ENCODE data around the gene SETBP1.

Gene SETBP1

DNA sequence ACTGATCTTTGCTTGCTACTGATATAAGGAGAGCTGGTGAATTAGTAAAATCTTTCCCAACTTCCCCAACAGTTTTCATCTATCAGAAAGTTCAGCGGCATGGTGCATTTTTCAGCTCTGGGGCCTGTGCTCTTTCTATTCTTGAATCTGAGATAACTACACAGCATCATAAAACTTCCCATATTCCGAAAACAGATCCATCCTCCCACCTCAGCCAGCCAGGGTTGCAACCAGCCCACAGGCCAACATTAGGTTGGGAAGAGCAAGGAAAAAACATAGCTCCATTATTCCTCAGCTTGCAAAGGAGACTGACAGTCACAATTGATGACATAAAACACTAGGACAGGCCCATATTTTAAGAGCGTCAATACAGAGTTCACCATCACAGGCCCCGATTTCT is 297.2 kb downstream of the SETBP1 start:
- Histone ChIP-seq H3K18ac (ENCODE audit: low read length) (no peak overlapping the region), H2BK15ac (ENCODE audit: low read length) (no peak overlapping the region), H3K14ac (ENCODE audit: low read length) (no peak overlapping the region), H2BK120ac (ENCODE audit: low read depth, low read length) (no peak overlapping the region), H3K4ac (ENCODE audit: low read length) (no peak overlapping the region), H2AK5ac (ENCODE audit: low read depth, low read length) (no peak overlapping the region), H3K4me1 (ENCODE audit: control insufficient read depth in 2 of 2, insufficient read depth in 1 of 2, low read depth in 1 of 2, low read length in 2 of 2) (peaks cover 0 to 4% of the 10 kb centered on the region in 2 donors), H2BK5ac (ENCODE audit: low read length) (no peak overlapping the region), H4K8ac (ENCODE audit: low read depth, low read length) (no peak overlapping the region), H3K27ac (replicated peaks; ENCODE audit: low read length) (no peak overlapping the region), H3K4me2 (ENCODE audit: insufficient read depth, low read length, poor library complexity, severe bottlenecking) (no peak overlapping the region), H3K79me1 (ENCODE audit: low read depth, low read length) (no peaks in the 10 kb centered on the region), H3K9ac (ENCODE audit: low read depth, low read length, poor library complexity) (no peak overlapping the region), H4K91ac (ENCODE audit: low read depth, low read length, poor library complexity) (no peak overlapping the region), H3K9me3 (replicated peaks in 1 of 2; ENCODE audit: control insufficient read depth in 2 of 2, insufficient read depth in 1 of 2, low read depth in 1 of 2, low read length in 2 of 2) (no peaks in the 10 kb centered on the region), H3K23ac (ENCODE audit: low read depth, low read length, poor library complexity) (no peak overlapping the region), H2BK12ac (ENCODE audit: low read length) (no peak overlapping the region), H2AFZ (ENCODE audit: low read length) (no peak overlapping the region), H3K27me3 (ENCODE audit: control insufficient read depth in 3 of 3, insufficient read depth in 3 of 3, low read depth in 1 of 3, low read length in 3 of 3) (no peaks in the 10 kb centered on the region), H3K36me3 (replicated peaks in 1 of 2; ENCODE audit: control insufficient read depth in 2 of 2, insufficient read depth in 2 of 2, low read length in 2 of 2) (no peaks in the 10 kb centered on the region), H3K4me3 (ENCODE audit: low read length in 2 of 2) (no peak overlapping the region)
- no CpG with 5 or more reads among the region's 4 CpGs for WGBS, 2 donors (ENCODE audit: extremely low coverage in 2 of 2, insufficient read length in 2 of 2, insufficient replicate concordance in 1 of 2)
- DNase-seq (ENCODE audit: low spot score) = no peak

DNA sequence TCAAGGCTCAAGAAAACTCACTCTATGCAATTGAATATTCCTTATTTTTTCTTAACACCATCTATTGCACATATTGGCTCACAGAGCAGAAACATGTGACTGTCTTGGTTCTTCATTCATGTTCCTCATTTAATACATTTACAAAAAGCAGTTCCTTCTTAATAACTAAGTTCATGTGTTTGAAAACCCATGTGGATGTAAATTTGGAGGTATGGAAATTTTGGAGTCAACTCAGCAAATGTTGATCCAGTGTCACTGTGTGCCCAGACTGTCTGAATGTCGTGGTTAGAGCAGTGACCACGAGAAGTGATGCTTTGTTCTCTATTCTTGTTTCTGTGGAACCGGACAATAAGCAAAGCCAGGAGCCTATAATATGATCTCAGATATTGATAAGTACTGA is 299.1 kb downstream of the SETBP1 start:
- no peaks in the 10 kb centered on the region for H3K79me1 ChIP-seq (ENCODE audit: low read depth, low read length)
- H4K91ac ChIP-seq (ENCODE audit: low read depth, low read length, poor library complexity) = no peak overlapping the region
- H3K18ac ChIP-seq (ENCODE audit: low read length) = no peak overlapping the region
- no peak overlapping the region for H4K8ac ChIP-seq (ENCODE audit: low read depth, low read length)
- no peak overlapping the region for H3K4ac ChIP-seq (ENCODE audit: low read length)
- H2BK15ac ChIP-seq (ENCODE audit: low read length) = no peak overlapping the region
- no peak overlapping the region for H3K23ac ChIP-seq (ENCODE audit: low read depth, low read length, poor library complexity)
- no peak overlapping the region for H3K27ac ChIP-seq (replicated peaks; ENCODE audit: low read length)
- H2AFZ ChIP-seq (ENCODE audit: low read length) = no peak overlapping the region
- no CpG with 5 or more reads among the region's 3 CpGs for WGBS, 2 donors (ENCODE audit: extremely low coverage in 2 of 2, insufficient read length in 2 of 2, insufficient replicate concordance in 1 of 2)
- no peak overlapping the region for H3K9ac ChIP-seq (ENCODE audit: low read depth, low read length, poor library complexity)
- no peak overlapping the region for H3K4me3 ChIP-seq (ENCODE audit: low read length in 2 of 2)
- no peak overlapping the region for H2BK5ac ChIP-seq (ENCODE audit: low read length)
- H3K36me3 ChIP-seq (replicated peaks in 1 of 2; ENCODE audit: control insufficient read depth in 2 of 2, insufficient read depth in 2 of 2, low read length in 2 of 2) = no peaks in the 10 kb centered on the region
- no peak overlapping the region for H3K14ac ChIP-seq (ENCODE audit: low read length)
- H2BK120ac ChIP-seq (ENCODE audit: low read depth, low read length) = no peak overlapping the region
- no peaks in the 10 kb centered on the region for H3K27me3 ChIP-seq (ENCODE audit: control insufficient read depth in 3 of 3, insufficient read depth in 3 of 3, low read depth in 1 of 3, low read length in 3 of 3)
- H3K4me2 ChIP-seq (ENCODE audit: insufficient read depth, low read length, poor library complexity, severe bottlenecking) = no peak overlapping the region
- DNase-seq (ENCODE audit: low spot score) = no peak
- no peaks in the 10 kb centered on the region for H3K4me1 ChIP-seq (ENCODE audit: control insufficient read depth in 2 of 2, insufficient read depth in 1 of 2, low read depth in 1 of 2, low read length in 2 of 2)
- no peak overlapping the region for H2BK12ac ChIP-seq (ENCODE audit: low read length)
- H2AK5ac ChIP-seq (ENCODE audit: low read depth, low read length) = no peak overlapping the region
- no peaks in the 10 kb centered on the region for H3K9me3 ChIP-seq (replicated peaks in 1 of 2; ENCODE audit: control insufficient read depth in 2 of 2, insufficient read depth in 1 of 2, low read depth in 1 of 2, low read length in 2 of 2)

DNA sequence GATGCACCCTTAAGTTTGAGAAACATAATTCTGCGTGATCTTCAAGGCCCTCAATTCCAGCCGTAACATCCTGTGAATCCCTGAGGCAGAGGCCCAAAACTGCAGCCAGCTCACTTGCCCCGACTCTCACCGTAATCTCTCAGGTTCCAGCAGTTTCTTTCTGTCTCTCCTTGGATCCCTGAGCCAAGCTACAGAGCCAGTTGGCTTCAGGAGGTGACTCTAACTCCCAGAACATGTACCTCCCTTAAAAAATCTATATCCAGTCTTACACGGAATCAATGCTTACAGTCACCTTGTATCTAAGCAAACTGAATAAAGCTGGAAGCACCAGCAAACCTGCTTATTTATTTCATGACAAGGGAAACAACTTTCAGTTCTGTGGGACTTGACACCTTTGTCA is 300.4 kb downstream of the SETBP1 start:
- H3K14ac ChIP-seq (ENCODE audit: low read length) = no peak overlapping the region
- WGBS, 2 donors (ENCODE audit: extremely low coverage in 2 of 2, insufficient read length in 2 of 2, insufficient replicate concordance in 1 of 2) = no CpG with 5 or more reads among the region's 5 CpGs
- no peak overlapping the region for H2AK5ac ChIP-seq (ENCODE audit: low read depth, low read length)
- no peak overlapping the region for H2BK12ac ChIP-seq (ENCODE audit: low read length)
- no peak overlapping the region for H2BK15ac ChIP-seq (ENCODE audit: low read length)
- no peak overlapping the region for H3K4me2 ChIP-seq (ENCODE audit: insufficient read depth, low read length, poor library complexity, severe bottlenecking)
- H4K91ac ChIP-seq (ENCODE audit: low read depth, low read length, poor library complexity) = no peak overlapping the region
- H3K36me3 ChIP-seq (replicated peaks in 1 of 2; ENCODE audit: control insufficient read depth in 2 of 2, insufficient read depth in 2 of 2, low read length in 2 of 2) = no peaks in the 10 kb centered on the region
- H4K8ac ChIP-seq (ENCODE audit: low read depth, low read length) = no peak overlapping the region
- H3K18ac ChIP-seq (ENCODE audit: low read length) = no peak overlapping the region
- no peak overlapping the region for H2BK5ac ChIP-seq (ENCODE audit: low read length)
- H3K4ac ChIP-seq (ENCODE audit: low read length) = no peak overlapping the region
- no peak overlapping the region for H3K27ac ChIP-seq (replicated peaks; ENCODE audit: low read length)
- H3K9me3 ChIP-seq (replicated peaks in 1 of 2; ENCODE audit: control insufficient read depth in 2 of 2, insufficient read depth in 1 of 2, low read depth in 1 of 2, low read length in 2 of 2) = no peaks in the 10 kb centered on the region
- no peaks in the 10 kb centered on the region for H3K4me1 ChIP-seq (ENCODE audit: control insufficient read depth in 2 of 2, insufficient read depth in 1 of 2, low read depth in 1 of 2, low read length in 2 of 2)
- no peak overlapping the region for H2AFZ ChIP-seq (ENCODE audit: low read length)
- H2BK120ac ChIP-seq (ENCODE audit: low read depth, low read length) = no peak overlapping the region
- DNase-seq (ENCODE audit: low spot score) = no peak
- no peaks in the 10 kb centered on the region for H3K79me1 ChIP-seq (ENCODE audit: low read depth, low read length)
- no peaks in the 10 kb centered on the region for H3K27me3 ChIP-seq (ENCODE audit: control insufficient read depth in 3 of 3, insufficient read depth in 3 of 3, low read depth in 1 of 3, low read length in 3 of 3)
- H3K4me3 ChIP-seq (ENCODE audit: low read length in 2 of 2) = no peak overlapping the region
- no peak overlapping the region for H3K23ac ChIP-seq (ENCODE audit: low read depth, low read length, poor library complexity)
- no peak overlapping the region for H3K9ac ChIP-seq (ENCODE audit: low read depth, low read length, poor library complexity)

DNA sequence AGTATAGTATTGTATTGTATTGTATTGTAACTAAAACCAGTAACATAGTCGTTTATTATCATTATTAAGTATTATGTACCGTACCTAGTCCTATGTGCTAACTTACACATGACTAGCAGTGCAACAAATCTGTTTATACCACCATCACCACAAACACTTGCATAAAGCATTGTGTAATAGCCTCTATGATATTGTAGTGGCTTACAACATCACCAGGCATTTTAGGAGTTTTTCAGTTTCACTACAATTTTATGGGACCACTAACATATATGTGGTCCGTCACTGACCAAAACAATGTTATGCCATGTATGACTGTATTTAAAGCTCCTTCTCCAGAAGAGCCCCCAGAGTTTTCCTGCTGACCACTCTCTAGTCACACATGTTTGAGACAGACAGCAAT is 306.2 kb downstream of the SETBP1 start:
- Histone ChIP-seq H3K4ac (ENCODE audit: low read length) (no peak overlapping the region), H3K36me3 (replicated peaks in 1 of 2; ENCODE audit: control insufficient read depth in 2 of 2, insufficient read depth in 2 of 2, low read length in 2 of 2) (no peaks in the 10 kb centered on the region), H2BK15ac (ENCODE audit: low read length) (no peak overlapping the region), H2AK5ac (ENCODE audit: low read depth, low read length) (no peak overlapping the region), H3K9me3 (replicated peaks in 1 of 2; ENCODE audit: control insufficient read depth in 2 of 2, insufficient read depth in 1 of 2, low read depth in 1 of 2, low read length in 2 of 2) (peaks cover 0 to 14% of the 10 kb centered on the region in 2 donors), H3K23ac (ENCODE audit: low read depth, low read length, poor library complexity) (no peak overlapping the region), H3K79me1 (ENCODE audit: low read depth, low read length) (no peaks in the 10 kb centered on the region), H3K27ac (replicated peaks; ENCODE audit: low read length) (no peak overlapping the region), H3K27me3 (ENCODE audit: control insufficient read depth in 3 of 3, insufficient read depth in 3 of 3, low read depth in 1 of 3, low read length in 3 of 3) (no peaks in the 10 kb centered on the region), H3K4me2 (ENCODE audit: insufficient read depth, low read length, poor library complexity, severe bottlenecking) (no peak overlapping the region), H3K4me3 (ENCODE audit: low read length in 2 of 2) (no peak overlapping the region), H3K4me1 (ENCODE audit: control insufficient read depth in 2 of 2, insufficient read depth in 1 of 2, low read depth in 1 of 2, low read length in 2 of 2) (no peaks in the 10 kb centered on the region), H3K18ac (ENCODE audit: low read length) (no peak overlapping the region), H2BK12ac (ENCODE audit: low read length) (no peak overlapping the region), H4K91ac (ENCODE audit: low read depth, low read length, poor library complexity) (no peak overlapping the region), H2AFZ (ENCODE audit: low read length) (no peak overlapping the region), H2BK120ac (ENCODE audit: low read depth, low read length) (no peak overlapping the region), H3K9ac (ENCODE audit: low read depth, low read length, poor library complexity) (no peak overlapping the region), H4K8ac (ENCODE audit: low read depth, low read length) (no peak overlapping the region), H3K14ac (ENCODE audit: low read length) (no peak overlapping the region), H2BK5ac (ENCODE audit: low read length) (no peak overlapping the region)
- WGBS, 2 donors (ENCODE audit: extremely low coverage in 2 of 2, insufficient read length in 2 of 2, insufficient replicate concordance in 1 of 2) = no CpG with 5 or more reads among the region's 3 CpGs
- no peak for DNase-seq (ENCODE audit: low spot score)

All from neuronal stem cell (in vitro differentiated cells).